GM23338 (cell line): ENCODE results near the gene MLLT10. TPM values are rescaled to one million over a fixed set of nuclear protein-coding genes. Genes with fewer than 3 reads are reported as not detected.

Source experiments
- ATAC-seq: fragments of 200-7000 bp; cut with Tn5 transposase; 3 replicates; pipeline ENCODE4 v1.9.1; 2020
- DNase-seq: peaks from one replicate; pipeline ENCODE4 v3.0.0-alpha.2; 2015; ENCODE audit warnings: low spot score
- H2AFZ ChIP-seq: fragments of 200-600 bp; sonication (generic); 2 replicates; pipeline ENCODE4 v1.8.0; 2016; ENCODE audit warnings: antibody characterized with exemption, mild to moderate bottlenecking, moderate library complexity
- H3F3A ChIP-seq: fragments of 200-600 bp; sonication (generic); replicated peaks from 2 replicates; pipeline ENCODE4 v1.8.0; 2017; ENCODE audit warnings: antibody characterized with exemption, mixed run types, low read depth
- H3K27ac ChIP-seq: fragments of 200-600 bp; sonication (generic); 2 replicates; pipeline ENCODE4 v1.6.1; 2016; ENCODE audit warnings: low read depth
- H3K27me3 ChIP-seq: fragments of 200-600 bp; sonication (generic); 2 replicates; pipeline ENCODE4 v1.8.0; 2016; ENCODE audit warnings: mild to moderate bottlenecking, mixed run types, moderate library complexity; ENCODE audit not compliant: insufficient read depth
- H3K36me3 ChIP-seq: fragments of 200-600 bp; sonication (generic); 2 replicates; pipeline ENCODE4 v1.8.0; 2016; ENCODE audit warnings: mild to moderate bottlenecking; ENCODE audit not compliant: insufficient read depth
- H3K4me1 ChIP-seq: fragments of 200-600 bp; sonication (generic); 2 replicates; pipeline ENCODE4 v1.8.0; 2016; ENCODE audit warnings: mild to moderate bottlenecking, moderate library complexity; ENCODE audit not compliant: insufficient read depth
- H3K4me2 ChIP-seq: fragments of 200-600 bp; sonication (generic); 2 replicates; pipeline ENCODE4 v1.7.1; 2017; ENCODE audit warnings: mixed run types
- H3K4me3 ChIP-seq: fragments of 200-600 bp; sonication (generic); 2 replicates; pipeline ENCODE4 v1.6.1; 2016; ENCODE audit warnings: mixed run types
- H3K79me2 ChIP-seq: fragments of 200-600 bp; sonication (generic); replicated peaks from 2 replicates; pipeline ENCODE4 v1.8.0; 2017; ENCODE audit warnings: mild to moderate bottlenecking; ENCODE audit not compliant: insufficient read depth
- H3K9me2 ChIP-seq: fragments of 200-600 bp; sonication (generic); 2 replicates; pipeline ENCODE4 v1.8.0; 2017; ENCODE audit not compliant: insufficient read depth
- H4K20me1 ChIP-seq: fragments of 200-600 bp; sonication (generic); replicated peaks from 2 replicates; pipeline ENCODE4 v1.8.0; 2017; ENCODE audit warnings: mild to moderate bottlenecking; ENCODE audit not compliant: insufficient read depth
- H3K27ac Mint-ChIP-seq: 2 replicates; pipeline ENCODE4 v1.8.0; 2020; ENCODE audit warnings: inconsistent platforms, mild to moderate bottlenecking, moderate library complexity, mixed read lengths
- H3K27me3 Mint-ChIP-seq: 3 replicates; pipeline ENCODE4 v1.8.0; 2022; ENCODE audit warnings: low read depth, mild to moderate bottlenecking, moderate library complexity, mixed read lengths, inconsistent platforms; ENCODE audit not compliant: insufficient read depth, poor library complexity
- H3K36me3 Mint-ChIP-seq: 3 replicates; pipeline ENCODE4 v1.8.0; 2021; ENCODE audit warnings: low read depth, mild to moderate bottlenecking, inconsistent platforms, moderate library complexity, mixed read lengths
- H3K4me1 Mint-ChIP-seq: 3 replicates; pipeline ENCODE4 v1.8.0; 2020; ENCODE audit warnings: mild to moderate bottlenecking, inconsistent platforms, mixed read lengths
- H3K4me3 Mint-ChIP-seq: 3 replicates; pipeline ENCODE4 v1.8.0; 2021; ENCODE audit warnings: moderate library complexity, mild to moderate bottlenecking, inconsistent platforms, mixed read lengths
- H3K9me3 Mint-ChIP-seq: 3 replicates; pipeline ENCODE4 v1.8.0; 2020; ENCODE audit warnings: moderate library complexity, mild to moderate bottlenecking, inconsistent platforms, mixed read lengths
- CREB1 ChIP-seq: fragments of 250-450 bp; sonication (Bioruptor Pico); IDR thresholded peaks from 2 replicates; pipeline ENCODE4 v1.5.0; 2020; ENCODE audit warnings: low read depth, mild to moderate bottlenecking, moderate library complexity
- EZH2 ChIP-seq: fragments of 200-600 bp; sonication (generic); IDR thresholded peaks from one replicate; pipeline ENCODE4 v1.8.0; 2017; ENCODE audit warnings: antibody characterized with exemption, mild to moderate bottlenecking, low read depth; ENCODE audit not compliant: unreplicated experiment
- EZH2phosphoT487 ChIP-seq: fragments of 200-600 bp; sonication (generic); IDR thresholded peaks from one replicate; pipeline ENCODE4 v1.8.1; 2018; ENCODE audit warnings: antibody characterized with exemption; ENCODE audit not compliant: unreplicated experiment
- NANOG ChIP-seq: IDR thresholded peaks from 2 replicates; pipeline ENCODE4 v1.6.1; 2016; ENCODE audit warnings: antibody characterized with exemption, borderline replicate concordance
- POLR2AphosphoS5 ChIP-seq: IDR thresholded peaks from 2 replicates; pipeline ENCODE4 v1.6.1; 2016; ENCODE audit warnings: antibody characterized with exemption, low read depth
- STAT1 ChIP-seq: IDR thresholded peaks from one replicate; pipeline ENCODE4 v1.6.1; 2016; ENCODE audit warnings: antibody characterized with exemption; ENCODE audit not compliant: unreplicated experiment
- ZNF114 ChIP-seq: fragments of 250-450 bp; sonication (Bioruptor Pico); IDR thresholded peaks from 2 replicates; pipeline ENCODE4 v1.5.0; 2020; ENCODE audit warnings: mild to moderate bottlenecking, moderate library complexity
- polyA plus RNA-seq: library from polyadenylated mRNA; unstranded; fragments of >200 nt; fragmentation: Nextera tagmentation; extraction: Ambion mirVana; gene quantifications from 2 replicates; pipeline ENCODE4 v1.2.1, GENCODE V29; 2016
- total RNA-seq: library from RNA; depleted of rRNA; stranded (reverse); fragments of >200 nt; shearing (Covaris generic); gene quantifications from 2 replicates; pipeline ENCODE4 v1.2.3, GENCODE V29; 2014
- TF ChIP-seq, protein P1 (sequence below): IDR thresholded peaks from one replicate; pipeline ENCODE4 v1.6.1; 2018; ENCODE audit warnings: antibody characterized with exemption; ENCODE audit not compliant: unreplicated experiment
- TF ChIP-seq, protein P2 (sequence below): IDR thresholded peaks from 2 replicates; pipeline ENCODE4 v1.6.1; 2016; ENCODE audit warnings: antibody characterized with exemption

MLLT10 gene
- total and polyA plus RNA-seq, 2 experiments from 2014 or later: 28.8 to 55.4 TPM

DNA sequence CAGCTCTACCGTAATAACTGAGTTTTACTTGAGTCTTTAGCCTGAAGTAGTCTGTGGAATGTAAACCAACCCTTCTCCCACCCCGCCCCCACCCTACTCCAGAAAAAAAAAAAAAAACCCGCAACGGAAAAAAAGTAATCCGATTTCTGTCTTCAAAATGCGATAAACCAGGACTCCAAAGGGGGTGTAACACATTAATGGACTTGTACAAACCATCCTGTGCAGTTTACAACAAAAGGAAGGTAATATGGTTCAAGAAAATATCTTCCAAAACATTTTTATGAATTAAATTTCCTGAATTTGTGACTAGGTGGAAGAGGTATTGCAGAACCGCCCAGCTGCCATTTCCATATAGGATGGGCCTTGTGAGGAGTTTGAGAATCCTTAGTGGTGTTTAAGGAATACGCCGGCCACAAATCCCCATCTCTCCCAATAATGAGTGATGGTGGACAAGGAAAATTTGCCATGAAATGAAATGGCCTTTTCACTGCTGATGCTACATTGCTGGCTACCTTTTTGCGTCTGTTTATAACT lies 19.1 kb upstream of the MLLT10 start:
- Mint-ChIP-seq H3K4me3 (peak overlapping the region; percentile 84), H3K27me3 (peaks cover 36% of the 10 kb centered on the region), H3K27ac (no peak overlapping the region), H3K9me3 (no peaks in the 10 kb centered on the region; the same call in 2 of the 3 replicates), H3K4me1 (peaks cover 73% of the 10 kb centered on the region), H3K36me3 (no peaks in the 10 kb centered on the region)
- no peak overlapping the region for H3K27ac ChIP-seq
- no peaks in the 10 kb centered on the region for H3K36me3 ChIP-seq
- H3K4me2 ChIP-seq: peak overlapping the region; percentile 85
- H4K20me1 ChIP-seq: no peaks in the 10 kb centered on the region; the same call in 1 of the 2 replicates
- H3K27me3 ChIP-seq: peaks cover 54% of the 10 kb centered on the region
- no peak for DNase-seq
- H3K79me2 ChIP-seq: peaks cover 5% of the 10 kb centered on the region; the same call in 1 of the 2 replicates
- no peaks in the 10 kb centered on the region for H3K9me2 ChIP-seq
- no peak for ATAC-seq
- H2AFZ ChIP-seq: no peak overlapping the region
- no peak for TF ChIP-seq NANOG
- H3K4me1 ChIP-seq: peaks cover 71% of the 10 kb centered on the region
- peak overlapping the region; percentile 60 for H3K4me3 ChIP-seq
- peaks cover 19% of the 10 kb centered on the region for H3F3A ChIP-seq

DNA sequence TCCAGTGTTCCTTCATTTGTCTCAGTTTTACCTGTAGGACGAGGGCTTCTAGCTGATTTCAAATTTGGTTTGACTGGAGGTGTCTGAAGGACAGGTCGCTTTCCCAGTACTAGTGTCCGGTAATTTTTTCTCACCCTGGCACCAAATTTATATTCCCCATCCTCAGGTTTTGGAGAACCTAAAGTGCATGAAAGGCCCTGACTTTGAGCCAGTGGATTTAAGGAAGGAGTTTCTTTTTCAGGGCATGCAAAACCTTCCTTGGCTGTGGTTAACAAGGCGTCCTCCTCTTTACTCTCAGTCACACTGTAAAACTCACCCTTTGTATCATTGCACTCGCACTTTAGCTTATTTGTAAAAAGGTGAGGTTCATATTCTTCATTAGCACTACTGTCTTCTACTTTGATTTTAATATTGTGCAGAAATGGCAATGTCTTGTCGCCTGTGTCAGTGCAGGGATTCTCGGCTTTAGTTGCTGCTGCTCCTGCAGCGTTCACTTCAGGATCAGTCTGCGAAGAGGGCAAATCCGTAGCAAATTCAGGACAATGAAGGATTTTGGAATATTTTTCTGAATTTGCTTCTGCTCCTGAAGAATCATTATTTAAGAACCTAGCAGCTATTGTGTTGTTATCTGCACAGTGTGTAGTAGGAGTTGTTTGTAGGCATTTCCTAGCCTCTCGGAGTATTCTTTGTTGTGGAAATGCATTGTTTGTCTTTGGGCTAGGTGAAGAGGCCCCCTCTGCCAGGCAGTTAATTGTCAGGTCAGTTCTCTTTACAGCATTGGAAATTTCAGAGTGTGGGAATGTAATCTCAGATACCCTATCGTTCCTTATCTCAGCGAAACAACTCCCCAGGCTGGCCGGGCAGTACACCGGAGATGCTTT lies 18.4 kb upstream of the MLLT10 start:
- no peaks in the 10 kb centered on the region for H3K36me3 ChIP-seq
- H2AFZ ChIP-seq: no peak overlapping the region
- peaks cover 79% of the 10 kb centered on the region for H3K4me1 Mint-ChIP-seq
- H3K4me2 ChIP-seq: peak overlapping the region; percentile 85
- TF ChIP-seq, protein P1, sequence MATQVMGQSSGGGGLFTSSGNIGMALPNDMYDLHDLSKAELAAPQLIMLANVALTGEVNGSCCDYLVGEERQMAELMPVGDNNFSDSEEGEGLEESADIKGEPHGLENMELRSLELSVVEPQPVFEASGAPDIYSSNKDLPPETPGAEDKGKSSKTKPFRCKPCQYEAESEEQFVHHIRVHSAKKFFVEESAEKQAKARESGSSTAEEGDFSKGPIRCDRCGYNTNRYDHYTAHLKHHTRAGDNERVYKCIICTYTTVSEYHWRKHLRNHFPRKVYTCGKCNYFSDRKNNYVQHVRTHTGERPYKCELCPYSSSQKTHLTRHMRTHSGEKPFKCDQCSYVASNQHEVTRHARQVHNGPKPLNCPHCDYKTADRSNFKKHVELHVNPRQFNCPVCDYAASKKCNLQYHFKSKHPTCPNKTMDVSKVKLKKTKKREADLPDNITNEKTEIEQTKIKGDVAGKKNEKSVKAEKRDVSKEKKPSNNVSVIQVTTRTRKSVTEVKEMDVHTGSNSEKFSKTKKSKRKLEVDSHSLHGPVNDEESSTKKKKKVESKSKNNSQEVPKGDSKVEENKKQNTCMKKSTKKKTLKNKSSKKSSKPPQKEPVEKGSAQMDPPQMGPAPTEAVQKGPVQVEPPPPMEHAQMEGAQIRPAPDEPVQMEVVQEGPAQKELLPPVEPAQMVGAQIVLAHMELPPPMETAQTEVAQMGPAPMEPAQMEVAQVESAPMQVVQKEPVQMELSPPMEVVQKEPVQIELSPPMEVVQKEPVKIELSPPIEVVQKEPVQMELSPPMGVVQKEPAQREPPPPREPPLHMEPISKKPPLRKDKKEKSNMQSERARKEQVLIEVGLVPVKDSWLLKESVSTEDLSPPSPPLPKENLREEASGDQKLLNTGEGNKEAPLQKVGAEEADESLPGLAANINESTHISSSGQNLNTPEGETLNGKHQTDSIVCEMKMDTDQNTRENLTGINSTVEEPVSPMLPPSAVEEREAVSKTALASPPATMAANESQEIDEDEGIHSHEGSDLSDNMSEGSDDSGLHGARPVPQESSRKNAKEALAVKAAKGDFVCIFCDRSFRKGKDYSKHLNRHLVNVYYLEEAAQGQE: no peak
- TF ChIP-seq EZH2 (peak; percentile 24), ZNF114 (no peak), STAT1 (no peak), NANOG (peak; percentile 51; the same call in 1 of the 2 replicates), POLR2AphosphoS5 (peak; percentile 27; the same call in 1 of the 2 replicates), CREB1 (no peak), EZH2phosphoT487 (no peak)
- TF ChIP-seq, protein P2, sequence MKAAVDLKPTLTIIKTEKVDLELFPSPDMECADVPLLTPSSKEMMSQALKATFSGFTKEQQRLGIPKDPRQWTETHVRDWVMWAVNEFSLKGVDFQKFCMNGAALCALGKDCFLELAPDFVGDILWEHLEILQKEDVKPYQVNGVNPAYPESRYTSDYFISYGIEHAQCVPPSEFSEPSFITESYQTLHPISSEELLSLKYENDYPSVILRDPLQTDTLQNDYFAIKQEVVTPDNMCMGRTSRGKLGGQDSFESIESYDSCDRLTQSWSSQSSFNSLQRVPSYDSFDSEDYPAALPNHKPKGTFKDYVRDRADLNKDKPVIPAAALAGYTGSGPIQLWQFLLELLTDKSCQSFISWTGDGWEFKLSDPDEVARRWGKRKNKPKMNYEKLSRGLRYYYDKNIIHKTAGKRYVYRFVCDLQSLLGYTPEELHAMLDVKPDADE: peak; percentile 27; the same call in 1 of the 2 replicates
- no peaks in the 10 kb centered on the region for H3K36me3 Mint-ChIP-seq
- ATAC-seq (peak; percentile 39), DNase-seq (no peak)
- peaks cover 5% of the 10 kb centered on the region; the same call in 1 of the 2 replicates for H3K79me2 ChIP-seq
- no peak overlapping the region for H3K27ac Mint-ChIP-seq
- no peaks in the 10 kb centered on the region; the same call in 1 of the 2 replicates for H4K20me1 ChIP-seq
- peaks cover 19% of the 10 kb centered on the region for H3F3A ChIP-seq
- peak overlapping the region; percentile 84 for H3K4me3 Mint-ChIP-seq
- no peaks in the 10 kb centered on the region; the same call in 2 of the 3 replicates for H3K9me3 Mint-ChIP-seq
- H3K4me1 ChIP-seq: peaks cover 76% of the 10 kb centered on the region
- no peaks in the 10 kb centered on the region for H3K9me2 ChIP-seq
- H3K27me3 ChIP-seq: peaks cover 60% of the 10 kb centered on the region
- H3K4me3 ChIP-seq: peak overlapping the region; percentile 60
- no peak overlapping the region for H3K27ac ChIP-seq
- H3K27me3 Mint-ChIP-seq: peaks cover 41% of the 10 kb centered on the region
